HEK293T (cell line): ENCODE data around the gene BPGM.

Experiments
- BHLHE40 ChIP-seq: fragments of 450-650 bp; IDR thresholded peaks from 2 replicates; pipeline ENCODE4 v1.6.1; 2016; ENCODE audit warnings: mild to moderate bottlenecking, moderate library complexity, borderline replicate concordance
- HDGF ChIP-seq: fragments of 450-650 bp; IDR thresholded peaks from 2 replicates; pipeline ENCODE4 v1.6.1; 2017; ENCODE audit warnings: antibody characterized with exemption, borderline replicate concordance
- L3MBTL2 ChIP-seq: fragments of 450-650 bp; conservative IDR thresholded peaks from 2 replicates; pipeline ENCODE4 v1.6.1; 2016; ENCODE audit warnings: mild to moderate bottlenecking
- NFRKB ChIP-seq: fragments of 450-650 bp; IDR thresholded peaks from 2 replicates; pipeline ENCODE4 v1.6.1; 2016; ENCODE audit warnings: mild to moderate bottlenecking, moderate library complexity
- SP1 ChIP-seq: fragments of 450-650 bp; IDR thresholded peaks from 2 replicates; pipeline ENCODE4 v1.6.1; 2017
- SUZ12 ChIP-seq: fragments of 450-650 bp; IDR thresholded peaks from 2 replicates; pipeline ENCODE4 v1.6.1; 2016; ENCODE audit warnings: mild to moderate bottlenecking
- ZNF384 ChIP-seq: fragments of 450-650 bp; IDR thresholded peaks from 2 replicates; pipeline ENCODE4 v1.6.1; 2016

- TF ChIP-seq HDGF (no peak), SP1 (no peak), NFRKB (no peak), SUZ12 (no peak), ZNF384 (no peak), BHLHE40 (no peak), L3MBTL2 (no peak)
Observed at GRCh38 chr7:134685250-134685649, 38.6 kb downstream of the BPGM start.
